Heart left ventricle (tissue), 16 donors: ENCODE data around the gene ABLIM2. TPM values are rescaled to one million over a fixed set of nuclear protein-coding genes. Genes with fewer than 3 reads are reported as not detected.

Experiments used
- ATAC-seq, 4 donors: fragments of 200-7000 bp; cut with Tn5 transposase; one replicate each; pipeline ENCODE4 v1.9.1; 2020 to 2022; ENCODE audit warnings: moderate library complexity in 4 of 4, mild to moderate bottlenecking in 3 of 4, moderate number of reproducible peaks in 1 of 4
- DNase-seq, 5 donors: peaks; one replicate each; pipeline ENCODE4 v3.0.0-alpha.2; 2020
- H3K27ac ChIP-seq, 12 donors: fragments of 200-600 bp; sonication (generic) in 4 of 12; one replicate each; pipeline versions ENCODE4 v1.5.0 to v1.8.0; 2016 to 2022; ENCODE audit warnings: mild to moderate bottlenecking in 2 of 12
- H3K27me3 ChIP-seq, 9 donors: fragments of 200-600 bp; sonication (generic) in 2 of 9; one replicate each; pipeline versions ENCODE4 v1.5.1 to v1.8.0; 2016 to 2022; ENCODE audit warnings: mild to moderate bottlenecking in 3 of 9
- H3K36me3 ChIP-seq, 9 donors: fragments of 200-600 bp; sonication (generic) in 2 of 9; one replicate each; pipeline versions ENCODE4 v1.5.0 to v1.8.0; 2018 to 2022; ENCODE audit warnings: mild to moderate bottlenecking in 2 of 9
- H3K4me1 ChIP-seq, 12 donors: fragments of 200-600 bp; sonication (generic) in 4 of 12; one replicate each; pipeline versions ENCODE4 v1.5.0 to v1.8.0; 2016 to 2022; ENCODE audit warnings: mild to moderate bottlenecking in 3 of 12
- H3K4me3 ChIP-seq, 12 donors: fragments of 200-600 bp; sonication (generic) in 4 of 12; one replicate each; pipeline versions ENCODE4 v1.5.0 to v1.8.0; 2017 to 2022; ENCODE audit warnings: mild to moderate bottlenecking in 9 of 12, moderate library complexity in 4 of 12
- H3K9me3 ChIP-seq, 12 donors: fragments of 200-600 bp; sonication (generic) in 4 of 12; one replicate each; pipeline versions ENCODE4 v1.5.0 to v1.8.0; 2016 to 2022; ENCODE audit warnings: mild to moderate bottlenecking in 1 of 12
- POLR2A ChIP-seq, 2 donors: fragments of 450-650 bp; IDR thresholded peaks; one replicate each; pipeline ENCODE4 v1.6.1; 2017; ENCODE audit warnings: antibody characterized with exemption in 2 of 2, mild to moderate bottlenecking in 2 of 2, moderate library complexity in 2 of 2
- WGBS, 4 donors: extraction: QIAGEN DNeasy Blood & Tissue Kit in 2 of 4; methylation state at CpG; one replicate each; pipeline versions ENCODE4 v1.1.5 to v1.1.7; 2013 to 2018; 5-methylcytosine and 5-hydroxymethylcytosine counted together
- intact Hi-C, 10 donors: fragments of 100-400 bp; cut with DNase I; formaldehyde crosslinking; loops; one replicate each; pipeline versions ENCODE4 v1.11.1 to v1.14.2; 2022
- polyA plus RNA-seq, 2 donors: library from polyadenylated mRNA; stranded (reverse); fragments of 200-250 nt; gene quantifications; one replicate each; pipeline ENCODE4 v1.2.3, GENCODE V29; 2013
- total RNA-seq, 9 donors: library from RNA; depleted of rRNA in 2 of 9; stranded (reverse); fragments of >200 nt in 2 of 9; fragmentation: NEBNext Ultra II Directional in 3 of 9; extraction: Animal tissue kit (Norgen Biotek cat#: 25700) in 3 of 9; gene quantifications; one replicate each; pipeline versions ENCODE4 v1.1.0 to v1.2.4, GENCODE V29; 2016 to 2023
- TF ChIP-seq, protein P1 (sequence below), 12 donors: fragments of 200-600 bp; sonication (generic) in 4 of 12; IDR thresholded peaks; one replicate each; pipeline versions ENCODE4 v1.5.0 to v1.8.0; 2018 to 2022; ENCODE audit warnings: antibody characterized with exemption in 12 of 12, mild to moderate bottlenecking in 5 of 12
- donor health status: ischemic (EF 13 %, LVEDD 7.1; RV severe dilation, severe dysfunction).
- donor health status: healthy with polysubstance abuse.
- donor health status: DM: no; HTN: yes; CAD: no.
- donor health status: DM: no; HTN: no; CAD: no.
- donor health status: ischemic (EF 25% LVEDD 6.9; RV normal size, moderate dysfunction).
- donor health status: ischemic (EF 25% LVEDD 5.7; RV mildly dilated, moderate dysfunction).
- donor health status: healthy.
- donor health status: DM: yes; HTN: yes; CAD: no.
- donor health status: ischemic (EF 35%, LVEDD 5.7; RV mildly dilated, moderate dysfunction).
- donor health status: nonischemic (EF 11% LVEDD 7.7; RV severe dilation, severe dysfunction).
- donor health status: DM: yes; HTN: yes; CAD: no.
- donor health status: PGD.
- donor health status: ischemic (EF 29% LVEDD 5.4; RV normal size, mild dysfunction).
- donor health status: nonischemic (EF 23%, LVEDD 6.1; RV moderate dilation, normal function).

Gene ABLIM2
- total and polyA plus RNA-seq, 11 donors, result 11.1 to 27.9 (median 18.4) TPM

DNA sequence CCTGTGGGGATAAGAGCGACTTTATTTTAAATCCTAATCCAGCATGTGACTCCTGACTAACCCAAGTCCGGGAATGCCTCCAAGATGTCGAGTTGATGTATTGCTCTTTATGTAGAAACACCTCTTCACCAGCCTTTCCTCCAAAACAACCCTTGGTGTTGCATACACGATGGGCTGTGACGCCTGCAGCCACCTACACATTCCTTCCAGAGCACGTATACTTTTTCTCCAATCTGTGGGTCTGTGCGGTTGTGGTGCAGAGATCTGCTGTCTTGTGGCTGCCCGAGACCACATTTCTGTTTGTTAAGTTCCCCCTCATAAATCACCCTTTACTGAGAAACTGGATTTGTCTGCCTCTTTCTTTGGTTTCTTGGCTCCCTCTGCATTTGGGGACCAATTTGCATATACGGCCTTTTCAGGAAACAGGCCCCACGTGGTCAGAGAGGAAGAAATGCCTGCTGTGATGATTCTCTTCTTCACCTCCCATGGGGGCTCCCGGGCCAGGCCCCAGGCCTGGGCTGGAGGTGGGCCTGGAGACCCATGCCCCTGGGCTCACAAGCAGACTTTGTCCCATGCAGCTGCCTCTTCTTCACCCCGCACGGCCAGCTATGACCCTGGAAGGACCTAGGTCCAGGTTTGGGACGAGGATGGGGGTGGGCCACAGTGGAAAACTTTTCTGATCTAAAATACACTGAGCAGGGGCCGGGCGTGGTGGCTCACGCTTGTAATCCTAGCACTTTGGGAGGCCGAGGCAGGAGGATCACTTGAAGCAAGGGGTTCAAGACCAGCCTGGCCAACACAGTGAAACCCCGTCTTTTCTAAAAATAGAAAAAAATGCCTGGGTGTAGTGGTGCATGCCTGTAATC is 197.6 kb downstream of the ABLIM2 start:
- intact Hi-C loops, result no loop called here
- TF ChIP-seq POLR2A (IDR thresholded peaks at IDR 0.05), result no peak
- TF ChIP-seq, protein P1, sequence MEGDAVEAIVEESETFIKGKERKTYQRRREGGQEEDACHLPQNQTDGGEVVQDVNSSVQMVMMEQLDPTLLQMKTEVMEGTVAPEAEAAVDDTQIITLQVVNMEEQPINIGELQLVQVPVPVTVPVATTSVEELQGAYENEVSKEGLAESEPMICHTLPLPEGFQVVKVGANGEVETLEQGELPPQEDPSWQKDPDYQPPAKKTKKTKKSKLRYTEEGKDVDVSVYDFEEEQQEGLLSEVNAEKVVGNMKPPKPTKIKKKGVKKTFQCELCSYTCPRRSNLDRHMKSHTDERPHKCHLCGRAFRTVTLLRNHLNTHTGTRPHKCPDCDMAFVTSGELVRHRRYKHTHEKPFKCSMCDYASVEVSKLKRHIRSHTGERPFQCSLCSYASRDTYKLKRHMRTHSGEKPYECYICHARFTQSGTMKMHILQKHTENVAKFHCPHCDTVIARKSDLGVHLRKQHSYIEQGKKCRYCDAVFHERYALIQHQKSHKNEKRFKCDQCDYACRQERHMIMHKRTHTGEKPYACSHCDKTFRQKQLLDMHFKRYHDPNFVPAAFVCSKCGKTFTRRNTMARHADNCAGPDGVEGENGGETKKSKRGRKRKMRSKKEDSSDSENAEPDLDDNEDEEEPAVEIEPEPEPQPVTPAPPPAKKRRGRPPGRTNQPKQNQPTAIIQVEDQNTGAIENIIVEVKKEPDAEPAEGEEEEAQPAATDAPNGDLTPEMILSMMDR (IDR thresholded peaks at IDR 0.05), result no peak
- no peaks in the 10 kb centered on the region for H3K9me3 ChIP-seq
- DNase-seq (no peak), ATAC-seq (no peak)
- H3K27me3 ChIP-seq, result no peaks in the 10 kb centered on the region
- peaks cover 0 to 22% (median 7%) of the 10 kb centered on the region in 12 donors for H3K4me1 ChIP-seq
- no peak overlapping the region for H3K4me3 ChIP-seq
- WGBS, 4 donors, result 62 to 71% (median 68%) methylated on average over 19 of the region's 19 CpGs
- peak overlapping the region in 1 of 12 donors; percentile 88 for H3K27ac ChIP-seq
- H3K36me3 ChIP-seq, result no peaks in the 10 kb centered on the region

DNA sequence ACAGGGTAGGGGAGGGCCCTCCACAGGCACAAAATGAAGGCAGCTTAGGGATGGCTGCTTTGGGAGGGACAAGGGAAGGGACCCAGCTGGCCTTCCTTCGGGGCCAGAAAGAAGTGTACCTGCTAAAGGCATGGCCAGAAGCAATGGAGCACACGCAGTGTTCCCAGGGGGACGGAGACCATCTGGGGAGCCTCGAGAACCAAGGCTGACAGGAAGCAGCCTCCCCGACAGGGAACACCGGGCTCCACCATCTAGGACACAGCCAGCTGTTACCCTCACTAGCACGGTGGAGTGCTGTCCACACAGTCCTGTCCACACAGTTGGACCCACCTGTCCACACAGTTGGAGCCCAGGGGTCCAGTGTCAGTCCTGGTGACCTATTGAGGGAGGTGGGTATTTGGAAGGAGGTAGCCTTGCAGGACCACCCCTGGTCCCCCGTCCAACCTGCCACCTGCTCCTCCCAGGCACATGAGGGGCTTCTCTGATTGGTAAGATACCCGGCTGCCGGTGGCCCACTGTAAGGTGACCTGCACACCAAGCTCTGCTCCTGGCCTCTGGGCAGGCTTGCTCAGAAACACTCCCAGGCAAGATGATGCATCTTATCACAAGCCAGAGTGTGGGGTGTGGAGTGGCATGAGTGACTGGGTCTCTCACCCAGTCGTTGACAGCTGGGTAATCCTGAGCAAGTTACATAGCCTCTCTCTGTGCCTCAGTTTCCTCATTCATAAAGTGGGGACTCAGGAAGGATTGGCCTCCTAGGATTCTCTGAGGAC is 198.4 kb downstream of the ABLIM2 start:
- TF ChIP-seq, protein P1 (IDR thresholded peaks at IDR 0.05), result no peak
- no peak for TF ChIP-seq POLR2A (IDR thresholded peaks at IDR 0.05)
- Histone ChIP-seq H3K4me1 (peaks cover 0 to 17% (median 5%) of the 10 kb centered on the region in 12 donors), H3K9me3 (no peaks in the 10 kb centered on the region), H3K4me3 (no peak overlapping the region), H3K27ac (peak overlapping the region in 1 of 12 donors; percentile 88), H3K36me3 (no peaks in the 10 kb centered on the region), H3K27me3 (no peaks in the 10 kb centered on the region)
- ATAC-seq (no peak), DNase-seq (no peak)
- WGBS, 4 donors, result 57 to 80% (median 74%) methylated on average over 9 to 11 of the region's 11 CpGs
- intact Hi-C loops, result no loop called here

DNA sequence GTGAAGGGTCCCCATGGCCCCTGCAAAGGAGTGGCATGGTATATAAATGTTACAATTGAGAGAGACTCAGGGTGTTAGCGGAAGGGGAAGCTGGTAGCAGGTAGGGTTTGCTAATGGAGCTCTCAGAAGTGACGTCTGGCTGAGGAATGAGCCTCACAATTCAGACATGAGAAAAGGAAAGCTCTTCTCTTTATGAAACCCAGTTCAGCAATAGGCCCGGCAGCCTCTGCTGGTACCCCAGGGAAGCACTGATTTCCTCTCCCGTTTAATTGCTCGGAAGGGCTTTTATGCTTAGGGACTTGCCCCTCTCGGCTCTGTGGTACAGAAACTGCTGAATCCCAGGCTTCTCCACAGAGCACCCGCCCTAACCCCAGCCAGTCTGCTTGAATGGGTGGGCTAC is 199.5 kb downstream of the ABLIM2 start:
- ATAC-seq, result no peak

More for the DNA sequence above, 199.5 kb downstream of the ABLIM2 start:
- H3K4me1 ChIP-seq, result peaks cover 0 to 9% (median 1%) of the 10 kb centered on the region in 12 donors
- intact Hi-C loops, result no loop called here
- peak overlapping the region in 1 of 12 donors; percentile 88 for H3K27ac ChIP-seq
- no peak overlapping the region for H3K4me3 ChIP-seq
- 85 to 89% (median 87%) methylated on average over 7 of the region's 7 CpGs for WGBS, 4 donors
- peaks cover 0 to 7% (median 2%) of the 10 kb centered on the region in 12 donors for H3K9me3 ChIP-seq
- H3K36me3 ChIP-seq, result no peaks in the 10 kb centered on the region
- no peaks in the 10 kb centered on the region for H3K27me3 ChIP-seq
- no peak for TF ChIP-seq POLR2A (IDR thresholded peaks at IDR 0.05)
- TF ChIP-seq, protein P1 (IDR thresholded peaks at IDR 0.05), result no peak
- no peak for DNase-seq
